H1 (cell line): ENCODE results near the gene ATP2B3. TPM values are rescaled to one million over a fixed set of nuclear protein-coding genes. Genes with fewer than 3 reads are reported as not detected.

Source experiments
- CTCF ChIA-PET: fragments of 300-600 bp; sonication (Branson Sonifier 250); formaldehyde crosslinking; loops from one replicate; lab custom pipeline; 2021; ENCODE audit not compliant: partially characterized antibody; lab: Charles Lee
- POLR2A ChIA-PET: fragments of 300-600 bp; sonication (Branson Sonifier 250); formaldehyde crosslinking; loops from one replicate; lab custom pipeline; 2021; ENCODE audit warnings: inconsistent platforms; ENCODE audit not compliant: partially characterized antibody; lab: Charles Lee
- DNase-seq, 2 experiments: peaks; one replicate each; pipeline versions ENCODE4 v3.0.0 to v3.0.0-alpha.2; 2010 to 2022; ENCODE audit warnings: low spot score in 2 of 2, low read depth in 1 of 2, mixed read lengths in 1 of 2
- FAIRE-seq: peaks from 2 replicates; lab custom pipeline; 2011; peaks lifted over from hg19 to GRCh38; lab: Jason Lieb, UNC
- H2AFZ ChIP-seq: 2 replicates; pipeline ENCODE4 v1.8.1; 2012; ENCODE audit warnings: low read length, inconsistent platforms
- H2AK5ac ChIP-seq: 2 replicates; pipeline ENCODE4 v1.6.1; 2013; ENCODE audit warnings: low read depth, low read length
- H2BK120ac ChIP-seq: replicated peaks from 2 replicates; pipeline ENCODE3; 2013; ENCODE audit warnings: low read depth, low read length, inconsistent platforms
- H2BK12ac ChIP-seq: 2 replicates; pipeline ENCODE4 v1.6.1; 2013; ENCODE audit warnings: low read depth, low read length
- H2BK15ac ChIP-seq: 2 replicates; pipeline ENCODE4 v1.6.1; 2013; ENCODE audit warnings: low read length
- H2BK20ac ChIP-seq: 2 replicates; pipeline ENCODE4 v1.6.1; 2013; ENCODE audit warnings: low read length
- H2BK5ac ChIP-seq: 2 replicates; pipeline ENCODE4 v1.6.1; 2013; ENCODE audit warnings: low read depth, low read length
- H3K14ac ChIP-seq: 2 replicates; pipeline ENCODE4 v1.6.1; 2013; ENCODE audit warnings: inconsistent platforms; ENCODE audit not compliant: insufficient read length
- H3K18ac ChIP-seq: 2 replicates; pipeline ENCODE4 v1.6.1; 2013; ENCODE audit warnings: low read length; ENCODE audit errors: extremely low read depth
- H3K23ac ChIP-seq: 2 replicates; pipeline ENCODE4 v1.6.1; 2013; ENCODE audit warnings: inconsistent platforms; ENCODE audit not compliant: insufficient read length
- H3K23me2 ChIP-seq: 2 replicates; pipeline ENCODE4 v1.6.1; 2013; ENCODE audit warnings: low read depth, low read length
- H3K27ac ChIP-seq: 2 replicates; pipeline ENCODE4 v1.6.1; 2011; ENCODE audit warnings: low read depth, low read length, inconsistent platforms
- H3K27me3 ChIP-seq, 4 experiments: replicated peaks in 1 of 4; 1 replicate in 1 of 4; 2 replicates in 3 of 4; pipeline versions ENCODE4 v1.6.1 to v1.8.1; 2011 to 2013; ENCODE audit warnings: low read length in 3 of 4, mild to moderate bottlenecking in 3 of 4, inconsistent platforms in 2 of 4, mixed read lengths in 2 of 4, moderate library complexity in 1 of 4; ENCODE audit not compliant: control insufficient read depth in 3 of 4, insufficient read depth in 3 of 4; ENCODE audit errors: extremely low read depth in 1 of 4
- H3K36me3 ChIP-seq, 4 experiments: 2 replicates each; pipeline versions ENCODE4 v1.6.1 to v1.8.1; 2011 to 2013; ENCODE audit warnings: mild to moderate bottlenecking in 4 of 4, low read length in 3 of 4, moderate library complexity in 2 of 4, control low read depth in 1 of 4, inconsistent platforms in 1 of 4; ENCODE audit not compliant: insufficient read depth in 4 of 4, control insufficient read depth in 2 of 4
- H3K4ac ChIP-seq: replicated peaks from 2 replicates; pipeline ENCODE3; 2013; ENCODE audit warnings: low read length, low read depth, mixed read lengths, inconsistent platforms; ENCODE audit not compliant: insufficient read length
- H3K4me1 ChIP-seq, 4 experiments: replicated peaks in 1 of 4; 1 replicate in 1 of 4; 2 replicates in 3 of 4; pipeline versions ENCODE4 v1.6.1 to v1.8.1; 2011 to 2013; ENCODE audit warnings: low read length in 3 of 4, inconsistent platforms in 2 of 4, mixed read lengths in 1 of 4; ENCODE audit not compliant: insufficient read depth in 4 of 4, control insufficient read depth in 3 of 4
- H3K4me2 ChIP-seq, 2 experiments: 2 replicates each; pipeline versions ENCODE4 v1.6.1 to v1.8.1; 2011 to 2013; ENCODE audit warnings: low read depth in 2 of 2, low read length in 2 of 2, control low read depth in 1 of 2, inconsistent platforms in 1 of 2, mild to moderate bottlenecking in 1 of 2; ENCODE audit not compliant: insufficient read depth in 1 of 2
- H3K4me3 ChIP-seq, 4 experiments: fragments of 200-600, 300-600 bp in 1 of 4; sonication (generic), shearing (Covaris generic), sonication (Bioruptor Twin) in 1 of 4; 2 replicates each; pipeline versions ENCODE4 v1.5.1 to v1.8.1; 2011 to 2016; ENCODE audit warnings: low read length in 4 of 4, low read depth in 3 of 4, control low read depth in 2 of 4, inconsistent platforms in 2 of 4, mild to moderate bottlenecking in 2 of 4, mixed read lengths in 1 of 4, moderate library complexity in 1 of 4; ENCODE audit not compliant: insufficient read depth in 2 of 4; ENCODE audit errors: extremely low read depth in 1 of 4
- H3K56ac ChIP-seq: replicated peaks from 2 replicates; pipeline ENCODE3; 2013; ENCODE audit warnings: low read depth, mild to moderate bottlenecking, mixed read lengths, low read length, inconsistent platforms; ENCODE audit not compliant: insufficient read length
- H3K79me1 ChIP-seq: 2 replicates; pipeline ENCODE4 v1.6.1; 2013; ENCODE audit warnings: low read depth, low read length, control low read depth
- H3K79me2 ChIP-seq, 2 experiments: 2 replicates each; pipeline versions ENCODE4 v1.6.1 to v1.8.1; 2012 to 2013; ENCODE audit warnings: low read length in 2 of 2, mild to moderate bottlenecking in 2 of 2, inconsistent platforms in 1 of 2; ENCODE audit not compliant: insufficient read depth in 2 of 2, control insufficient read depth in 1 of 2
- H3K9ac ChIP-seq, 4 experiments: replicated peaks in 1 of 4; 1 replicate in 1 of 4; 2 replicates in 3 of 4; pipeline versions ENCODE4 v1.6.1 to v1.8.1; 2011 to 2013; ENCODE audit warnings: low read depth in 3 of 4, low read length in 3 of 4, control low read depth in 2 of 4, mild to moderate bottlenecking in 2 of 4, moderate library complexity in 2 of 4, inconsistent platforms in 1 of 4; ENCODE audit errors: extremely low read depth in 1 of 4
- H3K9me3 ChIP-seq, 2 experiments: 2 replicates each; pipeline versions ENCODE4 v1.6.1 to v1.8.1; 2012 to 2013; ENCODE audit warnings: mild to moderate bottlenecking in 2 of 2, moderate library complexity in 2 of 2, control low read depth in 1 of 2, inconsistent platforms in 1 of 2, low read depth in 1 of 2, low read length in 1 of 2, mixed read lengths in 1 of 2; ENCODE audit not compliant: insufficient read depth in 2 of 2
- H4K20me1 ChIP-seq, 2 experiments: replicated peaks in 1 of 2; 2 replicates each; pipeline versions ENCODE3 to v1.8.1; 2011 to 2013; ENCODE audit warnings: inconsistent platforms in 2 of 2, low read length in 2 of 2, mild to moderate bottlenecking in 1 of 2; ENCODE audit not compliant: insufficient read depth in 2 of 2, control insufficient read depth in 1 of 2
- H4K5ac ChIP-seq: 2 replicates; pipeline ENCODE4 v1.6.1; 2013; ENCODE audit warnings: low read length, low read depth, mixed read lengths, inconsistent platforms; ENCODE audit not compliant: insufficient read length
- H4K8ac ChIP-seq: 2 replicates; pipeline ENCODE4 v1.8.0; 2013; ENCODE audit warnings: mild to moderate bottlenecking, moderate library complexity, low read length, inconsistent platforms; ENCODE audit not compliant: insufficient read depth; ENCODE audit errors: extremely low read depth
- H4K91ac ChIP-seq: replicated peaks from 2 replicates; pipeline ENCODE3; 2013; ENCODE audit warnings: low read length, mixed read lengths, inconsistent platforms; ENCODE audit not compliant: insufficient read length
- ASH2L ChIP-seq: fragments of 200-600, 300-600 bp; sonication (generic); IDR thresholded peaks from one replicate; pipeline ENCODE4 v1.7.1; 2017; ENCODE audit warnings: low read length
- EGR1 ChIP-seq: IDR thresholded peaks from 2 replicates; pipeline ENCODE4 v1.6.1; 2011; ENCODE audit warnings: low read depth, low read length, borderline replicate concordance
- FOSL1 ChIP-seq: IDR thresholded peaks from 2 replicates; pipeline ENCODE4 v1.6.1; 2011; ENCODE audit warnings: mild to moderate bottlenecking, low read depth, low read length, moderate library complexity; ENCODE audit not compliant: insufficient read depth
- KDM4A ChIP-seq: IDR thresholded peaks from one replicate; pipeline ENCODE4 v1.7.1; 2012; ENCODE audit warnings: low read depth, mild to moderate bottlenecking, moderate library complexity, low read length, inconsistent platforms; ENCODE audit not compliant: severe bottlenecking
- KDM5A ChIP-seq: fragments of 200-600 bp; IDR thresholded peaks from 2 replicates; pipeline ENCODE4 v1.7.1; 2012; ENCODE audit warnings: mild to moderate bottlenecking, low read length, inconsistent platforms, mixed read lengths
- MAX ChIP-seq: IDR thresholded peaks from 2 replicates; pipeline ENCODE4 v1.6.1; 2012; ENCODE audit warnings: inconsistent platforms
- POLR2AphosphoS5 ChIP-seq: IDR thresholded peaks from 2 replicates; pipeline ENCODE4 v1.6.1; 2011; ENCODE audit warnings: low read depth, low read length
- RNF2 ChIP-seq: fragments of 200-900, 300-1000 bp; sonication (generic); IDR thresholded peaks from 2 replicates; pipeline ENCODE4 v1.7.1; 2016; ENCODE audit warnings: borderline replicate concordance, low read depth, mild to moderate bottlenecking, antibody characterized with exemption, low read length; ENCODE audit not compliant: poor library complexity, severe bottlenecking; ENCODE audit errors: missing control alignments
- SP1 ChIP-seq: IDR thresholded peaks from 2 replicates; pipeline ENCODE4 v1.6.1; 2011; ENCODE audit warnings: low read depth, low read length
- SP4 ChIP-seq: IDR thresholded peaks from 2 replicates; pipeline ENCODE4 v1.6.1; 2012; ENCODE audit warnings: low read length, inconsistent platforms
- SUZ12 ChIP-seq: fragments of 200-600 bp; sonication (generic); IDR thresholded peaks from 2 replicates; pipeline ENCODE4 v1.6.1; 2012; ENCODE audit warnings: mild to moderate bottlenecking, inconsistent platforms, low read length, moderate library complexity, mixed read lengths
- TAF1 ChIP-seq: IDR thresholded peaks from 2 replicates; pipeline ENCODE4 v1.6.1; 2011; ENCODE audit warnings: mild to moderate bottlenecking, low read depth, low read length
- TBP ChIP-seq: IDR thresholded peaks from 2 replicates; pipeline ENCODE4 v1.6.1; 2011; ENCODE audit warnings: low read depth, low read length, improper control_type of control experiment
- TCF12 ChIP-seq: IDR thresholded peaks from 2 replicates; pipeline ENCODE4 v1.6.1; 2011; ENCODE audit warnings: low read depth, mild to moderate bottlenecking, low read length
- WGBS, 2 experiments: shearing (Covaris generic) in 1 of 2; methylation state at CpG; one replicate each; pipeline versions ENCODE4 v1.1.6 to v1.1.7; 2013 to 2015; ENCODE audit warnings: low lambda C conversion rate in 2 of 2, mixed read lengths in 2 of 2, inconsistent platforms in 1 of 2, low coverage in 1 of 2, missing lambda C conversion rate in 1 of 2; ENCODE audit not compliant: insufficient replicate concordance in 2 of 2, insufficient coverage in 1 of 2, insufficient read length in 1 of 2; ENCODE audit errors: extremely low coverage in 1 of 2, missing lambda C conversion rate in 1 of 2; 5-methylcytosine and 5-hydroxymethylcytosine counted together
- polyA plus RNA-seq, 7 experiments: library from polyadenylated mRNA; depleted of rRNA in 3 of 7; stranded (reverse) in 5 of 7; unstranded in 2 of 7; fragments of >200 nt in 5 of 7; fragments of 200-250 nt in 2 of 7; gene quantifications; 1 replicate in 5 of 7; 2 replicates in 1 of 7; 4 replicates in 1 of 7; pipeline versions ENCODE4 v1.2.1 to v1.2.3, GENCODE V29; 2011 to 2013; ENCODE audit warnings: missing spikeins in 2 of 7, mixed read lengths in 2 of 7
- total RNA-seq: library from RNA; stranded (reverse); fragmentation: NEBNext Ultra II Directional; extraction: Animal tissue kit (Norgen Biotek cat#: 25700); gene quantifications from 2 replicates; pipeline ENCODE4 v1.2.1, GENCODE V29; 2021

The ATP2B3 gene
- total and polyA plus RNA-seq, 2 of the 8 experiments (the other 6 are each of a cell fraction or from before 2014, with no cell fraction given), result 0.14 to 0.19 TPM

- no peaks in the 10 kb centered on the region for H3K36me3 ChIP-seq
- 80% methylated on average over 1 of the region's 10 CpGs; no CpG with 5 or more reads in 1 of the 2 experiments for WGBS, 2 experiments
- ChIA-PET POLR2A (interaction anchor here (1.5 kb wide), 1 partner anchor 18 kb away, joined by 4 read pairs; no protein-coding TSS in a partner anchor), CTCF (interaction anchor here (0.5 to 7.5 kb wide), 5 partner anchors 9 to 19 kb away, joined by 3 to 50 read pairs (median 4); partner anchors contain the start of gene HAUS7)
- H3K79me1 ChIP-seq, result no peaks in the 10 kb centered on the region
- FAIRE-seq, result no peak
- DNase-seq, result no peak
- H4K8ac ChIP-seq, result peak overlapping the region; percentile 25; the same call in 1 of the 2 replicates
- no peak overlapping the region for H2BK5ac ChIP-seq
- H2BK20ac ChIP-seq, result no peak overlapping the region
- no peak overlapping the region for H3K4me3 ChIP-seq
- no peak overlapping the region for H3K14ac ChIP-seq
- no peak overlapping the region for H4K5ac ChIP-seq
- H2AK5ac ChIP-seq, result no peak overlapping the region
- H2AFZ ChIP-seq, result no peak overlapping the region
- no peaks in the 10 kb centered on the region for H3K79me2 ChIP-seq
- no peak overlapping the region for H3K4ac ChIP-seq
- H2BK15ac ChIP-seq, result no peak overlapping the region
- no peak overlapping the region for H3K27ac ChIP-seq
- H2BK120ac ChIP-seq, result no peak overlapping the region
- peak overlapping the region; percentile 39; the same call in 1 of the 2 replicates for H2BK12ac ChIP-seq
- H3K18ac ChIP-seq, result no peak overlapping the region
- H3K23ac ChIP-seq, result no peak overlapping the region
- H3K9ac ChIP-seq, result no peak overlapping the region
- H3K23me2 ChIP-seq, result no peaks in the 10 kb centered on the region; the same call in 1 of the 2 replicates
- peaks cover 0 to 2% (median 0%) of the 10 kb centered on the region in 4 experiments; a peak in 5 of 7 replicates for H3K27me3 ChIP-seq
- no peak overlapping the region for H3K56ac ChIP-seq
- H3K4me1 ChIP-seq, result peaks cover 0 to 18% (median 7%) of the 10 kb centered on the region in 4 experiments; a peak in 4 of 7 replicates
- 0 out of 4 replicates have a peak overlapping the region, but pooled peaks of 1 of the 2 experiments have one; percentile 7 for H3K4me2 ChIP-seq
- no peaks in the 10 kb centered on the region for H4K20me1 ChIP-seq
- H4K91ac ChIP-seq, result no peak overlapping the region
- no peaks in the 10 kb centered on the region for H3K9me3 ChIP-seq
- TF ChIP-seq EGR1 (no peak), KDM4A (no peak), TCF12 (no peak), SUZ12 (no peak), TBP (no peak), FOSL1 (no peak), ASH2L (no peak), POLR2AphosphoS5 (no peak), MAX (no peak), SP4 (no peak), TAF1 (no peak), KDM5A (no peak), RNF2 (no peak), SP1 (no peak)
These were observed 26.0 kb upstream of the ATP2B3 start for GRCh38 chrX:153491351-153491914.
